ENCODE measurements around the gene STK26. TPM values are rescaled to one million over a fixed set of nuclear protein-coding genes. Genes with fewer than 3 reads are reported as not detected.

Gene STK26
- total RNA-seq, 1 experiment from 2014 or later: 38.5 TPM

DNA sequence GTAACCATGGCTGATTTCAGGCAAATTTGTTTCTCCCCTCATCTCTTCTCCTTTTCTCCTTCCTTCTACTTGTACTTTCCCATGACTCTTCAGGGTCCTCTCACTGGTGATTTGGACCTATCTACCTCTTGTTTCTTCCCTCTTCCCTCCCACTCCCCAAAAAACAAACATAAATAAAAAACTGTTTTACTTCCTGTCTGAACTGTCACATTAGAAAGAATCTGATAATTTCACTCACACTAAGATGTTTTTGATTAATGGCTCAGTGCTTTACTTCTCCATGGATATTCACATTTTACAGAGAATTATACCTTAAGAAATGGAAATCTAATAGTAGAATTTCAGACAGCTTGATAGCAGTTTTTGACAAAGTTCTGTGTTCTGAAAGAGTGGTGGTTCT, 7.2 kb downstream of the STK26 start:
- TF ChIP-seq, protein P1, sequence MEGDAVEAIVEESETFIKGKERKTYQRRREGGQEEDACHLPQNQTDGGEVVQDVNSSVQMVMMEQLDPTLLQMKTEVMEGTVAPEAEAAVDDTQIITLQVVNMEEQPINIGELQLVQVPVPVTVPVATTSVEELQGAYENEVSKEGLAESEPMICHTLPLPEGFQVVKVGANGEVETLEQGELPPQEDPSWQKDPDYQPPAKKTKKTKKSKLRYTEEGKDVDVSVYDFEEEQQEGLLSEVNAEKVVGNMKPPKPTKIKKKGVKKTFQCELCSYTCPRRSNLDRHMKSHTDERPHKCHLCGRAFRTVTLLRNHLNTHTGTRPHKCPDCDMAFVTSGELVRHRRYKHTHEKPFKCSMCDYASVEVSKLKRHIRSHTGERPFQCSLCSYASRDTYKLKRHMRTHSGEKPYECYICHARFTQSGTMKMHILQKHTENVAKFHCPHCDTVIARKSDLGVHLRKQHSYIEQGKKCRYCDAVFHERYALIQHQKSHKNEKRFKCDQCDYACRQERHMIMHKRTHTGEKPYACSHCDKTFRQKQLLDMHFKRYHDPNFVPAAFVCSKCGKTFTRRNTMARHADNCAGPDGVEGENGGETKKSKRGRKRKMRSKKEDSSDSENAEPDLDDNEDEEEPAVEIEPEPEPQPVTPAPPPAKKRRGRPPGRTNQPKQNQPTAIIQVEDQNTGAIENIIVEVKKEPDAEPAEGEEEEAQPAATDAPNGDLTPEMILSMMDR (IDR thresholded peaks at IDR 0.05; ENCODE audit: unreplicated experiment): no peak
- intact Hi-C loops (cut with micrococcal nuclease; ENCODE audit: unreplicated experiment): no loop called here
- H3K27me3 Mint-ChIP-seq (ENCODE audit: unreplicated experiment): no peaks in the 10 kb centered on the region
- CTCF ChIA-PET: interaction anchor here (0.6 kb wide), 1 partner anchor 235 kb away, joined by 6 read pairs; no protein-coding TSS in a partner anchor
- DNase-seq: no peak
- H3K4me1 Mint-ChIP-seq (ENCODE audit: low read depth, unreplicated experiment): peaks cover 42% of the 10 kb centered on the region
- H3K4me3 Mint-ChIP-seq (ENCODE audit: low read depth, unreplicated experiment): no peak overlapping the region
- no peaks in the 10 kb centered on the region for H3K9me3 Mint-ChIP-seq (ENCODE audit: low read depth, unreplicated experiment)
- BruUV-seq (replicated peaks): no TSS peak
- H3K27ac Mint-ChIP-seq (ENCODE audit: unreplicated experiment): no peak overlapping the region
- H3K36me3 Mint-ChIP-seq (ENCODE audit: insufficient read depth, unreplicated experiment): no peaks in the 10 kb centered on the region

- Mint-ChIP-seq H3K27ac (ENCODE audit: unreplicated experiment) (no peak overlapping the region), H3K9me3 (ENCODE audit: low read depth, unreplicated experiment) (no peaks in the 10 kb centered on the region), H3K4me1 (ENCODE audit: low read depth, unreplicated experiment) (peaks cover 50% of the 10 kb centered on the region), H3K4me3 (ENCODE audit: low read depth, unreplicated experiment) (no peak overlapping the region), H3K36me3 (ENCODE audit: insufficient read depth, unreplicated experiment) (no peaks in the 10 kb centered on the region), H3K27me3 (ENCODE audit: unreplicated experiment) (no peaks in the 10 kb centered on the region)
- no peak for DNase-seq
- intact Hi-C loops (cut with micrococcal nuclease; ENCODE audit: unreplicated experiment): no loop called here
- CTCF ChIA-PET: no interaction called here
- BruUV-seq (replicated peaks): no TSS peak
- TF ChIP-seq, protein P1 (IDR thresholded peaks at IDR 0.05; ENCODE audit: unreplicated experiment): no peak
These were observed 8.8 kb downstream of the STK26 start for GRCh38 chrX:132031867-132032266.

DNA sequence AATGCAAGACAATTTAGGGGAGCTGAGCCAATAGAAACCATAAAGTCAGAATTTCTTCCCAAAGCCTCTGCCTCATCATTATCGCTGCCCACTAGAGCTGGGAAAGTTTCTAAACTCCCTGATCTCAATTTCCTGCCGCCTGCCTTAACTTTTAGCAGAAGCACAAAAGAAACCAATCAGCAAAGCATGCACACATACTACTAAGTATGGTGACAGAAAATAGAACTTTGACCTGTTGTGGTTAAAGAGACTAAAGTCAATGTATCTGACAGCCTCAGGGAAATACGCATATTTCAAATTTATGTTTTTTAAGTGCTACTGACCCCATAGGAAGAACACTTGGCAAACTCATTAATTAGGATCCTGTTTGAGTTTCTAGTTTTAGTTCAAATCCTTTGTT, 10.1 kb downstream of the STK26 start:
- CTCF ChIA-PET: no interaction called here
- Mint-ChIP-seq H3K4me3 (ENCODE audit: low read depth, unreplicated experiment) (no peak overlapping the region), H3K9me3 (ENCODE audit: low read depth, unreplicated experiment) (no peaks in the 10 kb centered on the region), H3K27ac (ENCODE audit: unreplicated experiment) (no peak overlapping the region), H3K27me3 (ENCODE audit: unreplicated experiment) (no peaks in the 10 kb centered on the region), H3K4me1 (ENCODE audit: low read depth, unreplicated experiment) (peaks cover 40% of the 10 kb centered on the region), H3K36me3 (ENCODE audit: insufficient read depth, unreplicated experiment) (no peaks in the 10 kb centered on the region)
- BruUV-seq (replicated peaks): no TSS peak
- no peak for DNase-seq
- intact Hi-C loops (cut with micrococcal nuclease; ENCODE audit: unreplicated experiment): no loop called here
- TF ChIP-seq, protein P1 (IDR thresholded peaks at IDR 0.05; ENCODE audit: unreplicated experiment): no peak

- no TSS peak for BruUV-seq (replicated peaks)
- intact Hi-C loops (cut with micrococcal nuclease; ENCODE audit: unreplicated experiment): no loop called here
- Mint-ChIP-seq H3K4me1 (ENCODE audit: low read depth, unreplicated experiment) (peaks cover 32% of the 10 kb centered on the region), H3K4me3 (ENCODE audit: low read depth, unreplicated experiment) (no peak overlapping the region), H3K27ac (ENCODE audit: unreplicated experiment) (no peak overlapping the region), H3K36me3 (ENCODE audit: insufficient read depth, unreplicated experiment) (no peaks in the 10 kb centered on the region), H3K9me3 (ENCODE audit: low read depth, unreplicated experiment) (no peaks in the 10 kb centered on the region), H3K27me3 (ENCODE audit: unreplicated experiment) (no peaks in the 10 kb centered on the region)
- TF ChIP-seq, protein P1 (IDR thresholded peaks at IDR 0.05; ENCODE audit: unreplicated experiment): no peak
- no peak for DNase-seq
- CTCF ChIA-PET: no interaction called here
These were observed 11.5 kb downstream of the STK26 start for GRCh38 chrX:132034648-132035047.

All from Calu3 (cell line).